Omental fat pad (tissue), 4 donors: ENCODE measurements around the gene WDR91. TPM values are rescaled to one million over a fixed set of nuclear protein-coding genes. Genes with fewer than 3 reads are reported as not detected.

Experiments used
- ATAC-seq: fragments of 150-250 bp; one replicate; pipeline ENCODE4 v1.9.1; 2016; ENCODE audit warnings: mild to moderate bottlenecking, moderate library complexity; ENCODE audit not compliant: low FRiP score
- DNase-seq: peaks from one replicate; pipeline ENCODE4 v3.0.0-alpha.2; 2019; ENCODE audit warnings: low spot score
- CTCF ChIP-seq, 3 donors: fragments of 450-650 bp; IDR thresholded peaks; one replicate each; pipeline ENCODE4 v1.5.1; 2016 to 2017; ENCODE audit warnings: antibody characterized with exemption in 3 of 3, mild to moderate bottlenecking in 3 of 3, moderate library complexity in 2 of 3
- total RNA-seq, 4 donors: library from RNA; depleted of rRNA; stranded (reverse); fragments of >200 nt; gene quantifications; one replicate each; pipeline ENCODE4 v1.1.0, GENCODE V29; 2016

WDR91 gene
- total RNA-seq, 4 donors from 2014 or later, result 9.8 to 51.9 (median 10.3) TPM

DNA sequence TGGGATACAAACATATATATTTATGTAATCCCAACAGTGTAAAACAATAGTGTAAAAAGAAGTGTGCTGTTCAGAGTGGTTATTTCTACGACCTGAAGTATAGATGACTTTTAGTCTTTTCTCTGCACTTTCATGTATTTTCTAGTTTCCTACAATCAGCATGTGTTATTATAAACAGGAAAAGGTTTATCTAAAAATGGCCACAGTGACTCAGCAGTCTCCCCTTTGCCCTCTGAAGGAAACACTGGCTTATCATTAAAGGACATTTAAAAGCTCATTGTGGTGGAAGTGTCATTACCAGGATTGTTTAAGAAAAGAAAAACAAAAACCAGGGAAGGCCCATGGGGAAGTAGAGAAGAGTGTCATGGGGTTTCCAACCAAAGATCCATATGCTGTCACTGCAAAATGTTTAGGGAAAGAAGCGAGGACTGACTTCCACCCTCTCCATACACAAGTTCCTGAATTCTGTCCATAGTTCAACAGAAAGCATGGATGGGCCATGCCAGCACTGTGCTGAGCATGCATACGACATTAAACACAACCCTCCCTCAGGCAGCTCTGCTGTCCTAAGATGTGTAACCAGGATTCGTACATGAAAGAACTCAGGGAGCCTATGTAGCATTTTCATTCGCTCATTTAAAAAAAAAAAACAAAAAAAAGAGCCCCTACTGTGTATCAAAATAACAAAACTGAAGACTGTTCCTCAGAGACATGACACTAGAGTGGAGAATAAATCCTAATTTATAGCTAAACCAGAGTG is 51.0 kb downstream of the WDR91 start:
- DNase-seq, result no peak
- ATAC-seq, result no peak
- TF ChIP-seq CTCF (IDR thresholded peaks at IDR 0.05), result no peak

DNA sequence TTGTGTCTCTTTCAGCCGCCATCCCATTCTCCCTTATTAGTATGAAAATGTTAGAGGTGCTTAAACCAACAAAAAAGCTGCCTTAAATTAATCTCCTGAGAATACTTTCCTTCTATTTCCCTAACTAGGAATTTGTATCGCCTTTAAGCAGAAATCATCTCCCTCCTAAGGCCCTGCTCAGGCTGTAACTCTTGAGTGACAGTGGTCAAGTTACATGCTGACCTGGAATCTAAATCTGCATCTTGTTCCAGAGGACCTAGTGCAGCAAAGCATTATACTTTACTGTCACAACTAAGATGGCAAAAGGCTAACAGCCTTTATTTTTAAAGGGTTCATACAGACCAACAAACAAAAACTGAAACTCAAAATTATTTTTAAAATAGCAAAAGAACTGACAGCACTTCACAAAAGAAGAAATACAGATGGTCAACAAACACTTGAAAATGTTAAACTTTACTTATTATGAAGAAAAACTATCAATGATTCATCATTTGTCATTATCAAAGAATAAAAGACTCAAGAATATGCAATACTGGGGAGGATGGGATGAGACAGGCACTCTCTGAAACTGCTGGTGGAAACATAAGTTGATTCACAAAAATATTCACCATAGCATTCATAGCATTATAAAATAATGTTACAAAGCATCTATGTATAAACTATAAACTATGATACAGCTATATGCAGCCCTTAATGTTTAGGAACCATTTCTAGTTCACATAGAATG is 51.8 kb downstream of the WDR91 start:
- TF ChIP-seq CTCF (IDR thresholded peaks at IDR 0.05), result no peak
- DNase-seq, result no peak
- no peak for ATAC-seq

DNA sequence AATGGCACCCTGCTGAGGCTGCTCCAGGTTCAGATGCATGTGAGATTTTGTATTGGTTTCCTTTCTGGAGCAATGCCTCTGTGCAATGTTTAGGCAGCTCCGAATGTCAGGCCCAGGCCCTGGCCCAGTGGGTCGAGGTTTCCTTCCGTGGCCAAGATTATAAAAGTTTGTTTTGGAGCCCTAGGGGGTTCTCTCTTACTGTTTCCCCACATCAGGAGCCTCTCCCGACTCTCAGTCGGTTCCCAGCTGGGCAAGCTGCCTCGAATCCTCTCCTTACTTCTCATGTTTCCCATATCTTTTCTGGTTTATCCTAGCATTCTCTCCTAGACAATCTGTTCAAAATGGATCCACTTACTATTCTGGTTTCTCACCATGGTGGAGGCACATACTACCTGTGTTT is 52.5 kb downstream of the WDR91 start:
- no peak for ATAC-seq
- no peak for DNase-seq
- no peak for TF ChIP-seq CTCF (IDR thresholded peaks at IDR 0.05)

- no peak for TF ChIP-seq CTCF (IDR thresholded peaks at IDR 0.05)
- DNase-seq (no peak), ATAC-seq (no peak)
Measured at GRCh38 chr7:135158141-135158655, 53.1 kb downstream of the WDR91 start.

GRCh38 chr7:135156290-135156689 is 55.0 kb downstream of the WDR91 start:
- DNase-seq, result no peak
- no peak for TF ChIP-seq CTCF (IDR thresholded peaks at IDR 0.05)
- no peak for ATAC-seq

DNA sequence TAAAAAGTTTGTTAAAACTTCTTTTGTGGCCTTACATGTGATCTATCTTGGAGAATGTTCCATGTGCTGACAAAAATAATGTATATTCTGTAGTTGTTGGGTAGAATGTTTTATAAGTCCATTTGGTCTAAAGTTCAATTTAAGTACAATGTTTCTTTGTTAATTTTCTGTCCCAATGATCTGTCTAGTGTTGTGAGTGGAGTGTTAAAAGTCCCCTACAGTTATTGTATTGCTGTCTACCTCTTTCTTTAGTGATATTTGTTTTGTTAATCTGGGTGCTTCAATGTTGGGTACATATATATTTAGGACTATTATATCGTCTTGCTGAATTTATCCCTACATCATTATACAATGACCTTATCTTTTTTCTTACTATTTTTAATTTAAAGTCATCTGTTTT is 56.6 kb downstream of the WDR91 start:
- ATAC-seq, result no peak

More for the DNA sequence above, 56.6 kb downstream of the WDR91 start:
- TF ChIP-seq CTCF (IDR thresholded peaks at IDR 0.05), result no peak
- no peak for DNase-seq
